HepG2 (cell line): Measurements from ENCODE around the gene STK11. TPM values are rescaled to one million over a fixed set of nuclear protein-coding genes. Genes with fewer than 3 reads are reported as not detected.

ENCODE experiments used
- CAMTA2 ChIP-seq: sonication (generic); formaldehyde crosslinking; IDR thresholded peaks from 2 replicates; pipeline ENCODE4 v1.4.0; 2020; ENCODE audit warnings: mild to moderate bottlenecking, missing genetic modification reagents, borderline replicate concordance
- ETV5 ChIP-seq: IDR thresholded peaks from 2 replicates; pipeline ENCODE4 v1.6.1; 2018; ENCODE audit warnings: missing biosample characterization, missing genetic modification reagents, inconsistent platforms, borderline replicate concordance
- ETV6 ChIP-seq: sonication (generic); formaldehyde crosslinking; conservative IDR thresholded peaks from 2 replicates; pipeline ENCODE4 v1.4.0; 2020; ENCODE audit warnings: missing genetic modification reagents
- HHEX ChIP-seq: IDR thresholded peaks from 2 replicates; pipeline ENCODE4 v1.6.1; 2016; ENCODE audit warnings: control low read depth
- JUND ChIP-seq: sonication (generic); formaldehyde crosslinking; IDR thresholded peaks from 2 replicates; pipeline ENCODE4 v1.8.0; 2022; ENCODE audit warnings: mild to moderate bottlenecking, missing genetic modification reagents
- MEIS1 ChIP-seq: sonication (generic); formaldehyde crosslinking; IDR thresholded peaks from 2 replicates; pipeline ENCODE4 v1.9.0; 2021; ENCODE audit warnings: mild to moderate bottlenecking, missing genetic modification reagents, moderate library complexity, borderline replicate concordance
- PATZ1 ChIP-seq: sonication (generic); formaldehyde crosslinking; IDR thresholded peaks from 2 replicates; pipeline ENCODE4 v1.4.0; 2020; ENCODE audit warnings: missing genetic modification reagents
- POGK ChIP-seq: sonication (generic); formaldehyde crosslinking; conservative IDR thresholded peaks from 2 replicates; pipeline ENCODE4 v1.8.0; 2022; ENCODE audit warnings: mild to moderate bottlenecking, moderate library complexity, missing genetic modification reagents
- RXRB ChIP-seq: IDR thresholded peaks from 2 replicates; pipeline ENCODE4 v1.6.1; 2016; ENCODE audit warnings: borderline replicate concordance, missing genetic modification reagents, missing compliant biosample characterization
- SALL1 ChIP-seq: sonication (generic); formaldehyde crosslinking; IDR thresholded peaks from 2 replicates; pipeline ENCODE4 v1.8.0; 2022; ENCODE audit warnings: mild to moderate bottlenecking, missing genetic modification reagents
- SMYD3 ChIP-seq: sonication (generic); formaldehyde crosslinking; IDR thresholded peaks from 2 replicates; pipeline ENCODE4 v1.8.1; 2023; ENCODE audit warnings: mild to moderate bottlenecking, missing genetic modification reagents
- SPEN ChIP-seq: sonication (generic); formaldehyde crosslinking; IDR thresholded peaks from 2 replicates; pipeline ENCODE4 v1.5.1; 2020; ENCODE audit warnings: low read depth, mild to moderate bottlenecking, missing genetic modification reagents
- ZNF574 ChIP-seq: sonication (generic); formaldehyde crosslinking; IDR thresholded peaks from 2 replicates; pipeline ENCODE4 v1.4.0; 2020; ENCODE audit warnings: missing genetic modification reagents
- ZNF598 ChIP-seq: sonication (generic); formaldehyde crosslinking; IDR thresholded peaks from 2 replicates; pipeline ENCODE4 v1.5.1; 2020; ENCODE audit warnings: mild to moderate bottlenecking, missing genetic modification reagents, borderline replicate concordance
- ZNF609 ChIP-seq: sonication (generic); formaldehyde crosslinking; IDR thresholded peaks from 2 replicates; pipeline ENCODE4 v1.4.0; 2020; ENCODE audit warnings: mild to moderate bottlenecking, missing genetic modification reagents, borderline replicate concordance
- ZNF740 ChIP-seq: sonication (generic); formaldehyde crosslinking; IDR thresholded peaks from 2 replicates; pipeline ENCODE4 v1.4.0; 2020; ENCODE audit warnings: missing genetic modification reagents
- polyA plus RNA-seq, 8 experiments: library from polyadenylated mRNA; depleted of rRNA in 3 of 8; stranded (reverse) in 7 of 8; unstranded in 1 of 8; fragments of >200 nt; fragmentation: Illumina TruSeq in 4 of 8; extraction: Trizol in 4 of 8; gene quantifications; 2 replicates each; pipeline versions ENCODE4 v1.2.1 to v1.2.3, GENCODE V29; 2011 to 2016; ENCODE audit warnings: low read depth in 4 of 8, missing spikeins in 1 of 8, mixed read lengths in 1 of 8; ENCODE audit not compliant: insufficient read depth in 1 of 8
- total RNA-seq, 5 experiments: library from RNA; depleted of rRNA; stranded (reverse); fragments of >200 nt; fragmentation: Illumina TruSeq; extraction: Trizol; gene quantifications; 2 replicates each; pipeline ENCODE4 v1.2.3, GENCODE V29; 2016; ENCODE audit warnings: low read depth in 1 of 5

Gene STK11
- total and polyA plus RNA-seq, 2 of the 13 experiments (the other 11 are each of a cell fraction or from before 2014, with no cell fraction given) = 27.5 to 43.6 TPM

GRCh38 chr19:1269478-1270212 lies 64.1 kb downstream of the STK11 start (continued):
- TF ChIP-seq PATZ1 (CRISPR knock-in tag) = no peak; the same call in 1 of the 2 replicates
- TF ChIP-seq ZNF598 = no peak
- TF ChIP-seq HHEX (CRISPR knock-in tag) = no peak
- TF ChIP-seq POGK (CRISPR knock-in tag) = peak; percentile 86
- TF ChIP-seq JUND (CRISPR knock-in tag) = 0 out of 2 replicates have a peak, but pooled peaks have one; percentile 30
- peak; percentile 64; the same call in 1 of the 2 replicates for TF ChIP-seq SALL1 (CRISPR knock-in tag)
- 0 out of 2 replicates have a peak, but pooled peaks have one; percentile 6 for TF ChIP-seq ETV5 (CRISPR knock-in tag)
- peak; percentile 61; the same call in 1 of the 2 replicates for TF ChIP-seq ZNF574 (CRISPR knock-in tag)
- no peak; the same call in 1 of the 2 replicates for TF ChIP-seq ETV6 (CRISPR knock-in tag)
- no peak for TF ChIP-seq SMYD3 (CRISPR knock-in tag)
- TF ChIP-seq RXRB (CRISPR knock-in tag) = no peak
- TF ChIP-seq ZNF609 (CRISPR knock-in tag) = no peak
- TF ChIP-seq CAMTA2 = no peak
- no peak for TF ChIP-seq MEIS1
- peak; percentile 72; the same call in 1 of the 2 replicates for TF ChIP-seq ZNF740 (CRISPR knock-in tag)
- peak; percentile 30; the same call in 1 of the 2 replicates for TF ChIP-seq SPEN
